Neural cell (in vitro differentiated cells): ENCODE data around the gene CAPN5.

Source experiments
- CTCF ChIP-seq: fragments of 450-650 bp; IDR thresholded peaks from 2 replicates; pipeline ENCODE4 v1.5.1; 2014; ENCODE audit warnings: antibody characterized with exemption, mild to moderate bottlenecking, moderate library complexity; ENCODE audit not compliant: poor library complexity, severe bottlenecking
- EZH2 ChIP-seq: fragments of 200-600, 300-800 bp; shearing (Covaris generic), sonication (generic); IDR thresholded peaks from 2 replicates; pipeline ENCODE4 v1.6.1; 2014; ENCODE audit warnings: antibody characterized with exemption, low read length, borderline replicate concordance, mild to moderate bottlenecking; ENCODE audit not compliant: insufficient read depth, poor library complexity, severe bottlenecking

- TF ChIP-seq CTCF (no peak), EZH2 (no peak)
Measured at GRCh38 chr11:77171885-77172665, 105.3 kb downstream of the CAPN5 start.
